GM23338 (cell line): ENCODE measurements around the gene NOX4. TPM values are rescaled to one million over a fixed set of nuclear protein-coding genes. Genes with fewer than 3 reads are reported as not detected.

ENCODE experiments used
- ATAC-seq: fragments of 200-7000 bp; cut with Tn5 transposase; 3 replicates; pipeline ENCODE4 v1.9.1; 2020
- DNase-seq: peaks from one replicate; pipeline ENCODE4 v3.0.0-alpha.2; 2015; ENCODE audit warnings: low spot score
- H2AFZ ChIP-seq: fragments of 200-600 bp; sonication (generic); 2 replicates; pipeline ENCODE4 v1.8.0; 2016; ENCODE audit warnings: antibody characterized with exemption, mild to moderate bottlenecking, moderate library complexity
- H3F3A ChIP-seq: fragments of 200-600 bp; sonication (generic); replicated peaks from 2 replicates; pipeline ENCODE4 v1.8.0; 2017; ENCODE audit warnings: antibody characterized with exemption, mixed run types, low read depth
- H3K27ac ChIP-seq: fragments of 200-600 bp; sonication (generic); 2 replicates; pipeline ENCODE4 v1.6.1; 2016; ENCODE audit warnings: low read depth
- H3K27me3 ChIP-seq: fragments of 200-600 bp; sonication (generic); 2 replicates; pipeline ENCODE4 v1.8.0; 2016; ENCODE audit warnings: mild to moderate bottlenecking, mixed run types, moderate library complexity; ENCODE audit not compliant: insufficient read depth
- H3K36me3 ChIP-seq: fragments of 200-600 bp; sonication (generic); 2 replicates; pipeline ENCODE4 v1.8.0; 2016; ENCODE audit warnings: mild to moderate bottlenecking; ENCODE audit not compliant: insufficient read depth
- H3K4me1 ChIP-seq: fragments of 200-600 bp; sonication (generic); 2 replicates; pipeline ENCODE4 v1.8.0; 2016; ENCODE audit warnings: mild to moderate bottlenecking, moderate library complexity; ENCODE audit not compliant: insufficient read depth
- H3K4me2 ChIP-seq: fragments of 200-600 bp; sonication (generic); 2 replicates; pipeline ENCODE4 v1.7.1; 2017; ENCODE audit warnings: mixed run types
- H3K4me3 ChIP-seq: fragments of 200-600 bp; sonication (generic); 2 replicates; pipeline ENCODE4 v1.6.1; 2016; ENCODE audit warnings: mixed run types
- H3K79me2 ChIP-seq: fragments of 200-600 bp; sonication (generic); replicated peaks from 2 replicates; pipeline ENCODE4 v1.8.0; 2017; ENCODE audit warnings: mild to moderate bottlenecking; ENCODE audit not compliant: insufficient read depth
- H3K9me2 ChIP-seq: fragments of 200-600 bp; sonication (generic); 2 replicates; pipeline ENCODE4 v1.8.0; 2017; ENCODE audit not compliant: insufficient read depth
- H4K20me1 ChIP-seq: fragments of 200-600 bp; sonication (generic); replicated peaks from 2 replicates; pipeline ENCODE4 v1.8.0; 2017; ENCODE audit warnings: mild to moderate bottlenecking; ENCODE audit not compliant: insufficient read depth
- H3K27ac Mint-ChIP-seq: 2 replicates; pipeline ENCODE4 v1.8.0; 2020; ENCODE audit warnings: inconsistent platforms, mild to moderate bottlenecking, moderate library complexity, mixed read lengths
- H3K27me3 Mint-ChIP-seq: 3 replicates; pipeline ENCODE4 v1.8.0; 2022; ENCODE audit warnings: low read depth, mild to moderate bottlenecking, moderate library complexity, mixed read lengths, inconsistent platforms; ENCODE audit not compliant: insufficient read depth, poor library complexity
- H3K36me3 Mint-ChIP-seq: 3 replicates; pipeline ENCODE4 v1.8.0; 2021; ENCODE audit warnings: low read depth, mild to moderate bottlenecking, inconsistent platforms, moderate library complexity, mixed read lengths
- H3K4me1 Mint-ChIP-seq: 3 replicates; pipeline ENCODE4 v1.8.0; 2020; ENCODE audit warnings: mild to moderate bottlenecking, inconsistent platforms, mixed read lengths
- H3K4me3 Mint-ChIP-seq: 3 replicates; pipeline ENCODE4 v1.8.0; 2021; ENCODE audit warnings: moderate library complexity, mild to moderate bottlenecking, inconsistent platforms, mixed read lengths
- H3K9me3 Mint-ChIP-seq: 3 replicates; pipeline ENCODE4 v1.8.0; 2020; ENCODE audit warnings: moderate library complexity, mild to moderate bottlenecking, inconsistent platforms, mixed read lengths
- EZH2phosphoT487 ChIP-seq: fragments of 200-600 bp; sonication (generic); IDR thresholded peaks from one replicate; pipeline ENCODE4 v1.8.1; 2018; ENCODE audit warnings: antibody characterized with exemption; ENCODE audit not compliant: unreplicated experiment
- JUNB ChIP-seq: IDR thresholded peaks from one replicate; pipeline ENCODE4 v1.6.1; 2016; ENCODE audit warnings: antibody characterized with exemption; ENCODE audit not compliant: unreplicated experiment
- ZNF331 ChIP-seq: fragments of 250-450 bp; sonication (Bioruptor Pico); IDR thresholded peaks from 2 replicates; pipeline ENCODE4 v1.5.0; 2020; ENCODE audit warnings: low read depth, mild to moderate bottlenecking, moderate library complexity
- polyA plus RNA-seq: library from polyadenylated mRNA; unstranded; fragments of >200 nt; fragmentation: Nextera tagmentation; extraction: Ambion mirVana; gene quantifications from 2 replicates; pipeline ENCODE4 v1.2.1, GENCODE V29; 2016
- total RNA-seq: library from RNA; depleted of rRNA; stranded (reverse); fragments of >200 nt; shearing (Covaris generic); gene quantifications from 2 replicates; pipeline ENCODE4 v1.2.3, GENCODE V29; 2014
- TF ChIP-seq, protein P1 (sequence below): fragments of 250-450 bp; sonication (Bioruptor Pico); IDR thresholded peaks from 2 replicates; pipeline ENCODE4 v1.5.0; 2020; ENCODE audit warnings: mild to moderate bottlenecking, moderate library complexity
- TF ChIP-seq, protein P2 (sequence below): IDR thresholded peaks from one replicate; pipeline ENCODE4 v1.6.1; 2018; ENCODE audit warnings: antibody characterized with exemption; ENCODE audit not compliant: unreplicated experiment
- TF ChIP-seq, protein P3 (sequence below), 2 experiments: fragments of 200-600 bp in 1 of 2; sonication (generic) in 1 of 2; conservative IDR thresholded peaks; 2 replicates each; pipeline versions ENCODE4 v1.5.1 to v1.6.1; 2016 to 2017; ENCODE audit warnings: antibody characterized with exemption in 2 of 2, low read depth in 2 of 2, mild to moderate bottlenecking in 2 of 2, moderate library complexity in 1 of 2

Gene NOX4
- total and polyA plus RNA-seq, 2 experiments from 2014 or later, result 1.9 to 2.6 TPM

GRCh38 chr11:89458716-89459115 is 32.5 kb downstream of the NOX4 start:
- no peaks in the 10 kb centered on the region for H3K36me3 ChIP-seq
- H3K79me2 ChIP-seq, result no peaks in the 10 kb centered on the region
- Mint-ChIP-seq H3K4me3 (no peak overlapping the region), H3K27me3 (peaks cover 3% of the 10 kb centered on the region), H3K4me1 (no peaks in the 10 kb centered on the region), H3K27ac (no peak overlapping the region), H3K9me3 (no peaks in the 10 kb centered on the region), H3K36me3 (no peaks in the 10 kb centered on the region)
- H3K4me1 ChIP-seq, result no peaks in the 10 kb centered on the region
- TF ChIP-seq EZH2phosphoT487, result no peak
- no peak for TF ChIP-seq ZNF331 (CRISPR knock-in tag)
- no peak for TF ChIP-seq JUNB
- TF ChIP-seq, protein P1, sequence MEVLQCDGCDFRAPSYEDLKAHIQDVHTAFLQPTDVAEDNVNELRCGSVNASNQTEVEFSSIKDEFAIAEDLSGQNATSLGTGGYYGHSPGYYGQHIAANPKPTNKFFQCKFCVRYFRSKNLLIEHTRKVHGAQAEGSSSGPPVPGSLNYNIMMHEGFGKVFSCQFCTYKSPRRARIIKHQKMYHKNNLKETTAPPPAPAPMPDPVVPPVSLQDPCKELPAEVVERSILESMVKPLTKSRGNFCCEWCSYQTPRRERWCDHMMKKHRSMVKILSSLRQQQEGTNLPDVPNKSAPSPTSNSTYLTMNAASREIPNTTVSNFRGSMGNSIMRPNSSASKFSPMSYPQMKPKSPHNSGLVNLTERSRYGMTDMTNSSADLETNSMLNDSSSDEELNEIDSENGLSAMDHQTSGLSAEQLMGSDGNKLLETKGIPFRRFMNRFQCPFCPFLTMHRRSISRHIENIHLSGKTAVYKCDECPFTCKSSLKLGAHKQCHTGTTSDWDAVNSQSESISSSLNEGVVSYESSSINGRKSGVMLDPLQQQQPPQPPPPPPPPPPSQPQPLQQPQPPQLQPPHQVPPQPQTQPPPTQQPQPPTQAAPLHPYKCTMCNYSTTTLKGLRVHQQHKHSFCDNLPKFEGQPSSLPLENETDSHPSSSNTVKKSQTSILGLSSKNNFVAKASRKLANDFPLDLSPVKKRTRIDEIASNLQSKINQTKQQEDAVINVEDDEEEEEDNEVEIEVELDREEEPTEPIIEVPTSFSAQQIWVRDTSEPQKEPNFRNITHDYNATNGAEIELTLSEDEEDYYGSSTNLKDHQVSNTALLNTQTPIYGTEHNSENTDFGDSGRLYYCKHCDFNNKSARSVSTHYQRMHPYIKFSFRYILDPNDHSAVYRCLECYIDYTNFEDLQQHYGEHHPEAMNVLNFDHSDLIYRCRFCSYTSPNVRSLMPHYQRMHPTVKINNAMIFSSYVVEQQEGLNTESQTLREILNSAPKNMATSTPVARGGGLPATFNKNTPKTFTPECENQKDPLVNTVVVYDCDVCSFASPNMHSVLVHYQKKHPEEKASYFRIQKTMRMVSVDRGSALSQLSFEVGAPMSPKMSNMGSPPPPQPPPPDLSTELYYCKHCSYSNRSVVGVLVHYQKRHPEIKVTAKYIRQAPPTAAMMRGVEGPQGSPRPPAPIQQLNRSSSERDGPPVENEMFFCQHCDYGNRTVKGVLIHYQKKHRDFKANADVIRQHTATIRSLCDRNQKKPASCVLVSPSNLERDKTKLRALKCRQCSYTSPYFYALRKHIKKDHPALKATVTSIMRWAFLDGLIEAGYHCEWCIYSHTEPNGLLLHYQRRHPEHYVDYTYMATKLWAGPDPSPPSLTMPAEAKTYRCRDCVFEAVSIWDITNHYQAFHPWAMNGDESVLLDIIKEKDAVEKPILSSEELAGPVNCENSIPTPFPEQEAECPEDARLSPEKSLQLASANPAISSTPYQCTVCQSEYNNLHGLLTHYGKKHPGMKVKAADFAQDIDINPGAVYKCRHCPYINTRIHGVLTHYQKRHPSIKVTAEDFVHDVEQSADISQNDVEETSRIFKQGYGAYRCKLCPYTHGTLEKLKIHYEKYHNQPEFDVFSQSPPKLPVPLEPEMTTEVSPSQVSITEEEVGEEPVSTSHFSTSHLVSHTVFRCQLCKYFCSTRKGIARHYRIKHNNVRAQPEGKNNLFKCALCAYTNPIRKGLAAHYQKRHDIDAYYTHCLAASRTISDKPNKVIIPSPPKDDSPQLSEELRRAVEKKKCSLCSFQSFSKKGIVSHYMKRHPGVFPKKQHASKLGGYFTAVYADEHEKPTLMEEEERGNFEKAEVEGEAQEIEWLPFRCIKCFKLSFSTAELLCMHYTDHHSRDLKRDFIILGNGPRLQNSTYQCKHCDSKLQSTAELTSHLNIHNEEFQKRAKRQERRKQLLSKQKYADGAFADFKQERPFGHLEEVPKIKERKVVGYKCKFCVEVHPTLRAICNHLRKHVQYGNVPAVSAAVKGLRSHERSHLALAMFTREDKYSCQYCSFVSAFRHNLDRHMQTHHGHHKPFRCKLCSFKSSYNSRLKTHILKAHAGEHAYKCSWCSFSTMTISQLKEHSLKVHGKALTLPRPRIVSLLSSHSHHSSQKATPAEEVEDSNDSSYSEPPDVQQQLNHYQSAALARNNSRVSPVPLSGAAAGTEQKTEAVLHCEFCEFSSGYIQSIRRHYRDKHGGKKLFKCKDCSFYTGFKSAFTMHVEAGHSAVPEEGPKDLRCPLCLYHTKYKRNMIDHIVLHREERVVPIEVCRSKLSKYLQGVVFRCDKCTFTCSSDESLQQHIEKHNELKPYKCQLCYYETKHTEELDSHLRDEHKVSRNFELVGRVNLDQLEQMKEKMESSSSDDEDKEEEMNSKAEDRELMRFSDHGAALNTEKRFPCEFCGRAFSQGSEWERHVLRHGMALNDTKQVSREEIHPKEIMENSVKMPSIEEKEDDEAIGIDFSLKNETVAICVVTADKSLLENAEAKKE, result no peak
- TF ChIP-seq, protein P2, sequence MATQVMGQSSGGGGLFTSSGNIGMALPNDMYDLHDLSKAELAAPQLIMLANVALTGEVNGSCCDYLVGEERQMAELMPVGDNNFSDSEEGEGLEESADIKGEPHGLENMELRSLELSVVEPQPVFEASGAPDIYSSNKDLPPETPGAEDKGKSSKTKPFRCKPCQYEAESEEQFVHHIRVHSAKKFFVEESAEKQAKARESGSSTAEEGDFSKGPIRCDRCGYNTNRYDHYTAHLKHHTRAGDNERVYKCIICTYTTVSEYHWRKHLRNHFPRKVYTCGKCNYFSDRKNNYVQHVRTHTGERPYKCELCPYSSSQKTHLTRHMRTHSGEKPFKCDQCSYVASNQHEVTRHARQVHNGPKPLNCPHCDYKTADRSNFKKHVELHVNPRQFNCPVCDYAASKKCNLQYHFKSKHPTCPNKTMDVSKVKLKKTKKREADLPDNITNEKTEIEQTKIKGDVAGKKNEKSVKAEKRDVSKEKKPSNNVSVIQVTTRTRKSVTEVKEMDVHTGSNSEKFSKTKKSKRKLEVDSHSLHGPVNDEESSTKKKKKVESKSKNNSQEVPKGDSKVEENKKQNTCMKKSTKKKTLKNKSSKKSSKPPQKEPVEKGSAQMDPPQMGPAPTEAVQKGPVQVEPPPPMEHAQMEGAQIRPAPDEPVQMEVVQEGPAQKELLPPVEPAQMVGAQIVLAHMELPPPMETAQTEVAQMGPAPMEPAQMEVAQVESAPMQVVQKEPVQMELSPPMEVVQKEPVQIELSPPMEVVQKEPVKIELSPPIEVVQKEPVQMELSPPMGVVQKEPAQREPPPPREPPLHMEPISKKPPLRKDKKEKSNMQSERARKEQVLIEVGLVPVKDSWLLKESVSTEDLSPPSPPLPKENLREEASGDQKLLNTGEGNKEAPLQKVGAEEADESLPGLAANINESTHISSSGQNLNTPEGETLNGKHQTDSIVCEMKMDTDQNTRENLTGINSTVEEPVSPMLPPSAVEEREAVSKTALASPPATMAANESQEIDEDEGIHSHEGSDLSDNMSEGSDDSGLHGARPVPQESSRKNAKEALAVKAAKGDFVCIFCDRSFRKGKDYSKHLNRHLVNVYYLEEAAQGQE, result no peak
- TF ChIP-seq, protein P3, sequence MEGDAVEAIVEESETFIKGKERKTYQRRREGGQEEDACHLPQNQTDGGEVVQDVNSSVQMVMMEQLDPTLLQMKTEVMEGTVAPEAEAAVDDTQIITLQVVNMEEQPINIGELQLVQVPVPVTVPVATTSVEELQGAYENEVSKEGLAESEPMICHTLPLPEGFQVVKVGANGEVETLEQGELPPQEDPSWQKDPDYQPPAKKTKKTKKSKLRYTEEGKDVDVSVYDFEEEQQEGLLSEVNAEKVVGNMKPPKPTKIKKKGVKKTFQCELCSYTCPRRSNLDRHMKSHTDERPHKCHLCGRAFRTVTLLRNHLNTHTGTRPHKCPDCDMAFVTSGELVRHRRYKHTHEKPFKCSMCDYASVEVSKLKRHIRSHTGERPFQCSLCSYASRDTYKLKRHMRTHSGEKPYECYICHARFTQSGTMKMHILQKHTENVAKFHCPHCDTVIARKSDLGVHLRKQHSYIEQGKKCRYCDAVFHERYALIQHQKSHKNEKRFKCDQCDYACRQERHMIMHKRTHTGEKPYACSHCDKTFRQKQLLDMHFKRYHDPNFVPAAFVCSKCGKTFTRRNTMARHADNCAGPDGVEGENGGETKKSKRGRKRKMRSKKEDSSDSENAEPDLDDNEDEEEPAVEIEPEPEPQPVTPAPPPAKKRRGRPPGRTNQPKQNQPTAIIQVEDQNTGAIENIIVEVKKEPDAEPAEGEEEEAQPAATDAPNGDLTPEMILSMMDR (conservative IDR thresholded peaks at IDR 0.05; ENCODE audit: low read depth in 2 of 2), result no peak
- H4K20me1 ChIP-seq, result no peaks in the 10 kb centered on the region
- 0 out of 2 replicates have a peak, but pooled peaks cover 5% of the 10 kb centered on the region for H3K9me2 ChIP-seq
- H3K27me3 ChIP-seq, result no peaks in the 10 kb centered on the region
- H3K27ac ChIP-seq, result no peak overlapping the region
- no peak overlapping the region for H3K4me2 ChIP-seq
- H3K4me3 ChIP-seq, result no peak overlapping the region
- no peak overlapping the region for H2AFZ ChIP-seq
- H3F3A ChIP-seq, result no peaks in the 10 kb centered on the region
- no peak for ATAC-seq
- no peak for DNase-seq
